ENCODE measurements around the gene NRBP1.

NRBP1 gene

GRCh38 chr2:27471961-27472360, 43.5 kb downstream of the NRBP1 start:
- Histone ChIP-seq H3K4me3 (ENCODE audit: insufficient read depth, low read length, poor library complexity, severe bottlenecking) (no peak overlapping the region), H3K9me2 (replicated peaks; ENCODE audit: insufficient read depth, low read length) (no peaks in the 10 kb centered on the region), H4K20me1 (ENCODE audit: low read depth, low read length) (no peaks in the 10 kb centered on the region), H3K27ac (ENCODE audit: low read depth, low read length) (no peak overlapping the region), H3K79me2 (ENCODE audit: insufficient read depth, low read length) (no peaks in the 10 kb centered on the region), H3K4me2 (ENCODE audit: low read depth, low read length, poor library complexity, severe bottlenecking) (no peak overlapping the region), H3F3A (ENCODE audit: insufficient read depth) (no peaks in the 10 kb centered on the region), H3K9me3 (ENCODE audit: insufficient read depth, low read length) (no peaks in the 10 kb centered on the region), H3K36me3 (ENCODE audit: low read length) (no peaks in the 10 kb centered on the region), H3K27me3 (ENCODE audit: low read length) (no peaks in the 10 kb centered on the region), H2AFZ (ENCODE audit: low read depth, low read length, severe bottlenecking) (no peak overlapping the region), H3K9ac (ENCODE audit: low read length) (no peak overlapping the region)
- TF ChIP-seq, protein P1, sequence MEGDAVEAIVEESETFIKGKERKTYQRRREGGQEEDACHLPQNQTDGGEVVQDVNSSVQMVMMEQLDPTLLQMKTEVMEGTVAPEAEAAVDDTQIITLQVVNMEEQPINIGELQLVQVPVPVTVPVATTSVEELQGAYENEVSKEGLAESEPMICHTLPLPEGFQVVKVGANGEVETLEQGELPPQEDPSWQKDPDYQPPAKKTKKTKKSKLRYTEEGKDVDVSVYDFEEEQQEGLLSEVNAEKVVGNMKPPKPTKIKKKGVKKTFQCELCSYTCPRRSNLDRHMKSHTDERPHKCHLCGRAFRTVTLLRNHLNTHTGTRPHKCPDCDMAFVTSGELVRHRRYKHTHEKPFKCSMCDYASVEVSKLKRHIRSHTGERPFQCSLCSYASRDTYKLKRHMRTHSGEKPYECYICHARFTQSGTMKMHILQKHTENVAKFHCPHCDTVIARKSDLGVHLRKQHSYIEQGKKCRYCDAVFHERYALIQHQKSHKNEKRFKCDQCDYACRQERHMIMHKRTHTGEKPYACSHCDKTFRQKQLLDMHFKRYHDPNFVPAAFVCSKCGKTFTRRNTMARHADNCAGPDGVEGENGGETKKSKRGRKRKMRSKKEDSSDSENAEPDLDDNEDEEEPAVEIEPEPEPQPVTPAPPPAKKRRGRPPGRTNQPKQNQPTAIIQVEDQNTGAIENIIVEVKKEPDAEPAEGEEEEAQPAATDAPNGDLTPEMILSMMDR (IDR thresholded peaks at IDR 0.05; ENCODE audit: insufficient read depth, low read length, poor library complexity, severe bottlenecking), result no peak
- no peak for TF ChIP-seq EZH2phosphoT487 (conservative IDR thresholded peaks at IDR 0.05; ENCODE audit: low read length)

DNA sequence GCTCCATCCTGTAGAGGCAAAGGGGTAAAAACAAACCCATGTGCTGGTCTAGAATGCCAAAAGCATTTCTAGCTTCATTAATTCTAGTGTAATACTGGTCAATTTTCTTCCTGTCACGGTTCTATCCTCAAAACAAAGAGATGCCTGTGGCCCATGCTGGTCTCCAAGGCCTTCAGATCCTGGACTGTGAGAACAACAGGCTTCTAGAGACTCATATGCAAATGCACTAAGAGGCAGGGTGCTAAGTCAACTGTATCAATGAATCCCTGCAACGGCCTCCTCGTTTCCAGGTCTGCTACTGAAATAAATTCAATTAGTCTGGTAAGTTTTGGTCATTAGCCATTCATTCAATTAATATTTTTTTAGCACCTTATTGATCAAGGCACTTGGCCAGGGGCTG, 57.1 kb downstream of the NRBP1 start:
- TF ChIP-seq EZH2phosphoT487 (conservative IDR thresholded peaks at IDR 0.05; ENCODE audit: low read length), result no peak
- TF ChIP-seq, protein P1 (IDR thresholded peaks at IDR 0.05; ENCODE audit: insufficient read depth, low read length, poor library complexity, severe bottlenecking), result no peak
- Histone ChIP-seq H3K27me3 (ENCODE audit: low read length) (no peaks in the 10 kb centered on the region), H3F3A (ENCODE audit: insufficient read depth) (no peaks in the 10 kb centered on the region), H3K9ac (ENCODE audit: low read length) (no peak overlapping the region), H3K4me3 (ENCODE audit: insufficient read depth, low read length, poor library complexity, severe bottlenecking) (no peak overlapping the region), H3K79me2 (ENCODE audit: insufficient read depth, low read length) (no peaks in the 10 kb centered on the region), H3K27ac (ENCODE audit: low read depth, low read length) (no peak overlapping the region), H4K20me1 (ENCODE audit: low read depth, low read length) (no peaks in the 10 kb centered on the region), H3K4me2 (ENCODE audit: low read depth, low read length, poor library complexity, severe bottlenecking) (no peak overlapping the region), H3K9me3 (ENCODE audit: insufficient read depth, low read length) (no peaks in the 10 kb centered on the region), H2AFZ (ENCODE audit: low read depth, low read length, severe bottlenecking) (no peak overlapping the region), H3K36me3 (ENCODE audit: low read length) (no peaks in the 10 kb centered on the region), H3K9me2 (replicated peaks; ENCODE audit: insufficient read depth, low read length) (no peaks in the 10 kb centered on the region)

DNA sequence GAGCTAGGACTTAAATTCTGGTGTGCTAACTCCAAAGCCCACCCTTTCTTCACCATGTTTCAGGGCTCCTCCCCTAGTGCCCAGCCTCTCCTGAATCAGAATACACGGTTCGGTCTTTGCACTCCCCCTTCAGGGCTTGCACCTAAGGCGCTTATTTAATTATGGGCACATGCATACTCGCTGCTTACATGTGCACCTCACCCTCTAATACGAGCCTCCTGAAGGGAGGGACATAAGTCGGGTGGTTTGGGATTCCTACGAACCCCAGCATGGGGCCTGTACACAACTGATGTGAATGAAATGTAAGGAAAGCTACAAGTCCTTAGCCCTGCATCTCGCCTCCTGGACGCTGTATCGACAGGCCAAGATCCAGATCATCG, 60.7 kb downstream of the NRBP1 start:
- no peaks in the 10 kb centered on the region for H4K20me1 ChIP-seq (ENCODE audit: low read depth, low read length)
- H3K9me3 ChIP-seq (ENCODE audit: insufficient read depth, low read length), result no peaks in the 10 kb centered on the region
- H3K79me2 ChIP-seq (ENCODE audit: insufficient read depth, low read length), result no peaks in the 10 kb centered on the region
- no peaks in the 10 kb centered on the region for H3K9me2 ChIP-seq (replicated peaks; ENCODE audit: insufficient read depth, low read length)
- peak overlapping the region; percentile 67 for H3K4me3 ChIP-seq (ENCODE audit: insufficient read depth, low read length, poor library complexity, severe bottlenecking)
- no peaks in the 10 kb centered on the region for H3K36me3 ChIP-seq (ENCODE audit: low read length)
- H3K27ac ChIP-seq (ENCODE audit: low read depth, low read length), result no peak overlapping the region
- peaks cover 4% of the 10 kb centered on the region; the same call in 1 of the 2 replicates for H3F3A ChIP-seq (ENCODE audit: insufficient read depth)
- H3K4me2 ChIP-seq (ENCODE audit: low read depth, low read length, poor library complexity, severe bottlenecking), result peak overlapping the region; percentile 87
- TF ChIP-seq, protein P1 (IDR thresholded peaks at IDR 0.05; ENCODE audit: insufficient read depth, low read length, poor library complexity, severe bottlenecking), result no peak
- TF ChIP-seq EZH2phosphoT487 (conservative IDR thresholded peaks at IDR 0.05; ENCODE audit: low read length), result no peak
- H3K27me3 ChIP-seq (ENCODE audit: low read length), result no peaks in the 10 kb centered on the region
- H3K9ac ChIP-seq (ENCODE audit: low read length), result peak overlapping the region; percentile 47
- peak overlapping the region; percentile 71 for H2AFZ ChIP-seq (ENCODE audit: low read depth, low read length, severe bottlenecking)

Measured in SU-DHL-6 (cell line).